Activated CD8-positive, alpha-beta memory T cell treated with anti-CD3 and anti-CD28 coated beads, Interleukin-2, amount 50 U/mL, for 4 hours (primary cell): ENCODE measurements around the gene ACO2.
"Not testable (repeated sequence)": the region's sequence is repeated elsewhere in the genome, so short reads cannot be mapped to it uniquely, and the experiment has no call there.

Experiments used
- DNase-seq: peaks from one replicate; pipeline ENCODE4 v3.0.0-alpha.2; 2020

ACO2 gene

GRCh38 chr22:41543854-41544670 lies 75.1 kb downstream of the ACO2 start, which contains the start of gene POLR3H:
TSS of gene POLR3H (minus strand) at chr22:41544470. CDS start at chr22:41544101, 369 bp downstream.
- DNase-seq, result peak; percentile 98

DNA sequence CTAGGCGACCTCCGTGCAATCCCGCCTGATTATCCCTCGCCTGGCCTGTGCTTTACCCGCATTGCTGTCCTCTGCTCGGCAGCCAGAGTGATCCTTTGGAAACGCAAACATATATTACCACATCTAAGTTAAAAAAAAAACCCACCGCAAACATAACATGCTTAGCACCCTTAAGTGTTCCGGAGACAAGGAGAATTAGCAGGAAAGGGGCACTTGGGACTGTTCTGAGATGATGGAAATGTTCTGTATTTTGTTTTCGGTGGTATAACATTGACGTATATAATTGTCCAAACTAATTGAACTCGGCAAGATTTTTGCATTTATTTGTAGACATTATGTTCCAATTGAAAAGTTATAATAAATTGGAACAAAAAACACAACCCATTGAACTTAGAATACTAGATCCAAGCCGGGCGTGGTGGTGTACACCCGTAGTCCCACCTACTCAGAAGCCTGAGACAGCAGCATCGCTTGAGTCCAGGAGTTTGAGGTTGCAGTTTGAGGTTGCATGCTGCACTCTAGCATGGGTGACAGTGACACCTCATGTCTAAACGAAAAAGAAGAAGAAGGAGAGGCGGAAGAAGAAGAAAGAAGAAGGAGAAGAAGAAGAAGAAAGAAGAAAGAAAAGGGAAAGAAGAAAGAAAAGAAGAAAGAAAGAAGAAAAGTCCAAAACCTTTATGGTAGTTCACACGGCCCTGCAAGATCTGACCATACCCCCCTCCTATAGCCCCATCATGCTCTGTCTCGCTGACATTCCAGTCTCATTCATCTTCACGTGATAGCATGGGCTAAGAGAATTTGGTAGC lies 76.0 kb downstream of the ACO2 start:
- no peak for DNase-seq

DNA sequence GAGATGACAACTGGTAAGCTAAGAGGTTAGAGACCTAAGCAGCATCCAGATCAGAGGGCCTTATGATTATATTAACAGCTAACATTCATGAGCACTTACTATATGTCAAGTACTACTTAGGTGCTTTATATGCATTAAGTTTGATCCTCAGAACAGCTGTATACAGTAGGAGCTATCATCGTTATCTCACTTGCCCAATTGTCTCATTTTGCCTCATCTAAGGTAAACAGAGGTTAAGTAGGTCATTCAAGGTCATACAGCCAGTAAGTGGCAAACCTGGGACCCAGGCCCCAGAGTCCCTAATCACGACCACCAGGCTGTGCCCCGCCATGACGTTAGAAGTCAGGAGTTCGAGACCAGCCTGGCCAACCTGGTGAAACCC lies 79.9 kb downstream of the ACO2 start:
- DNase-seq, result no peak

GRCh38 chr22:41550952-41551491 lies 82.1 kb downstream of the ACO2 start:
- DNase-seq, result no peak

DNA sequence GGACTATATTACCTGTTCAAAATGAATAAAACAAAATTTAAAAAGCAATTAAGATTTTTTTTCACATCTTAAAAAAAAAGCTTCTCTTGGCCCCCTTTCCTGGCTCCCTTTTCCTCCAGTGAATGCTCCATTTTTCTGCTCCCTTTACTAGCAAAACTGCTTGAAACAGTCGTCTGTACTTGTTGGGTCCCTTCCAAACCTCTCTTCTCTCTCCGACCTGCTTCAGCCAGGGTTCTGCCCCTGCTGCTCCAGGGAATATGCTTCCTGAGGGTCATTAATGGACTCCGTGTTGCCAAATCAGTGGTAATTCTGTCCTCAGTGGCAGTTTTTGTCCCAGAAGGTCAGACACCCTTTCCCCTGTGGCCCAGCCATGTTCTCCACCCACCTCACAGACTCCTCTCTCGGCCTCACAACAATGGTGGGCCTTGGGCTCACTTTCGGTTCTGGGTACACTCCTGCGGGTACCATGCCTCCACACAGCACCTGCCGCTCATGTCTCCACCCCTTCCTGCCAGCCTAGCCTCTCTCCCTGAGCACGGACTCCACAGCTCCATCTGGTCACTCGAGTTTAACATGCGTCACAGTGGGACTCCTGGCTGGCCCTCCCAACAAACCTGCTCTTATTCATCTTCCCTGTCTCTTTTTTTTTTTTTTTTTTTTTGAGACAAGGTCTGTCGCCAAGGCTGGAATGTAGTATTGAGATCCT lies 83.1 kb downstream of the ACO2 start:
- DNase-seq, result no peak

GRCh38 chr22:41555325-41555982 lies 86.5 kb downstream of the ACO2 start:
- DNase-seq, result no peak

- no peak for DNase-seq
These were observed 87.6 kb downstream of the ACO2 start for GRCh38 chr22:41556561-41556960.

- DNase-seq, result no peak
These were observed 88.7 kb downstream of the ACO2 start for GRCh38 chr22:41557401-41558240.

DNA sequence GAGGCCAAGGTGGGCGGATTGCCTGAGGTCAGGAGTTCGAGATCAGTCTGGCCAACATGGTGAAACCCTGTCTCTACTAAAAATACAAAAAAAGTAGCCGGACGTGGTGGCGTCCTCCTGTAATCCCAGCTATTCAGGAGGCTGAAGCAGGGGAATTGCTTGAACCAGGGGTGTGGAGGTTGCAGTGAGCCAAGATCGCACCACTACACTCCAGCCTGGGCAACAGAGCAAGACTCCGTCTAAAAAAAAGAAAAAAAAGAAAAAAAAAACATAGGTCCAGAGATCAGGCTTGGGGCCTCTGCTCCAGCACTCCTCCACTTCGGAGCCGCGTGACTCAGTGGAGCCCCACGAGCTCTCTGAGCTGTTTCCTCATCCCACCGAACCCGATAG lies 89.3 kb downstream of the ACO2 start:
- not testable (repeated sequence) for DNase-seq

- no peak for DNase-seq
These were observed 91.2 kb downstream of the ACO2 start for GRCh38 chr22:41560095-41560471.

DNA sequence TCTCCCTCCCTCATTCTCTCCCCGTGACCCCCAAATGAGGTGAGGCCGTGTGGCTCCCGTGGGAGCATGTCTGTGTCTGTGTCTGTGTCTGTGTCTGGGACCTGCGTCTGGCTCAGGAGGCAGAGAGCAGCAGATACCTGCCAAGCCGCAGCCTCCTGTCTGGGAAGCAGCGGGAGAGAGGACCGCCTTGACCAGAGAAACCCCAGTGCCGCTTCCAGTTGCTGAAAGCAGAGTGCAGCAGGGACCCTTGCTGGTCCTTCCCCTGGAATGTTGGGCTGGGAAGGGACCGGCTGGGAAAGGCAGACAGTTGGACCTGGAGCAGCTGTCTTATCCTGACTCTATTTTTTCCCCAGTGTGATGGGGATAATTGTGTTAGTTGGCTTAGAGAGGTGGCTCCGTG lies 92.4 kb downstream of the ACO2 start:
- no peak for DNase-seq

DNA sequence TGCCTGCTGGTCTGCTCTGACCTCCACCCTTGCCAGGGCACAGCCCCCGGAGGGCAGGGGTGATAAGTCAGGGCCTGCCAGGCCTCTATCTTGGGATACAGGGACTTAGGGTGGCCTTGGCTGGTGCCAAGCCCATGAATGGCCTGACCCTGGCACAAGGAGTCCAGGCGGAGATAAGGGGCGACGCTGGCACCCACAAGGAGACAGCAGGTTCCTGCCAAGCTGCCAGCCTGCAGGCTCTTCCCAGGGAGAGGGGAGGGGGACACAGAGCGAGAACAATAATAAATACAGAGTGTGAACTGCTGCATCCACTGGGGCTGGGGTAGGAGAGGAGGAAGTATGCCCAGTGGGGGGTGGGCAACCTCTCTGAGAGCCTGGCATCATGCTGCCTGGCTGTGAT lies 92.9 kb downstream of the ACO2 start:
- no peak for DNase-seq

- no peak for DNase-seq
These were observed 93.5 kb downstream of the ACO2 start for GRCh38 chr22:41562461-41562860.

DNA sequence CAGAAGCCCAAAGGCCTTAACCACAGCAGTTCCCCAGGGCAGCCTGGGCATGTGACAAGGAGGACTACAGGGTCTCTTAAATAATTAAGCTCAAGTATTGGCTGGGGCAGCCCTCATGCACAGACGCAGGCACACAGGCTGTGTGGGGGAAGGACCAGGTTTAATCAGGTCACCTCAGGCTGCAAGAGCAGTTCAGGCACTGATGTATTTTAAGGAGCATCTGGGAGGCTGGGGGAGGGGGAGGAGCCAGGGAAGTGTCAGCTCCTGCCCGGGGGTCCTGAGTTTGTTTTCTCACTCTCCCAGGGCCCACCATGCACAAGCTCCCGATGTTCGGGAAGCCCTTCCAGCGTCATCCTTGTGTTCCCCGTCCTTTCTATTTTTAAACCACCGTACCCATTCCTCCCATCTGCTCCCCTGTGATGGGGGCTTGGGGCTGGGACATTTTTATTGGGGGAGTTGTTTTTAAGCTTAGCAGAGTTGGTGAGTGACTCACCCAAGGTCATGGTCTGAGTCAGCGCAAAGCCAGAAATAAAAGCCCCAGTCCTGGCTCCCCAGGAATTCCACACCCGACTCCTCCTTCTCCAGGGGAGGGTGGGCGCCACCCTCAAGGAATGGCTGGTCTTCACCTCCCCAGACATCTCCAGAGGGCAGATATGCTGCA lies 94.3 kb downstream of the ACO2 start:
- DNase-seq, result no peak

DNA sequence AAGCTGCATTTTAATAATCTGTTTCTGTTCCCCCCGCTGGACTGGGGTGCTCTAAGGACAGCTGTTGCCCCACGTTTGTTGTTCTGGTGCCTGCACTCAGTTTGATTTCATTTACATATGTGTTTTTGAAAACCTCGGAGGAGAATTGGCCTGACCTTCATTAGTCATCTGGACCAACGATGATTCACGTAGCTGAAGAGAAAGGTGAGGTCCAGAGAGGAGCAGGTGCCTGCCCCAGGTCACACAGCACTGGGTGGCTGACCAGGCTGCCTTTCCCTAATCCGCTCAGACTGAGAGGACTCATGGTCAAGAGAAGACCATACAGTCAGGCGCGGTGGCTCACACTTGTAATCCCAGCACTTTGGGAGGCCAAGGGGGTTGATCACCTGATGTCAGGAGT lies 95.6 kb downstream of the ACO2 start:
- no peak for DNase-seq

DNA sequence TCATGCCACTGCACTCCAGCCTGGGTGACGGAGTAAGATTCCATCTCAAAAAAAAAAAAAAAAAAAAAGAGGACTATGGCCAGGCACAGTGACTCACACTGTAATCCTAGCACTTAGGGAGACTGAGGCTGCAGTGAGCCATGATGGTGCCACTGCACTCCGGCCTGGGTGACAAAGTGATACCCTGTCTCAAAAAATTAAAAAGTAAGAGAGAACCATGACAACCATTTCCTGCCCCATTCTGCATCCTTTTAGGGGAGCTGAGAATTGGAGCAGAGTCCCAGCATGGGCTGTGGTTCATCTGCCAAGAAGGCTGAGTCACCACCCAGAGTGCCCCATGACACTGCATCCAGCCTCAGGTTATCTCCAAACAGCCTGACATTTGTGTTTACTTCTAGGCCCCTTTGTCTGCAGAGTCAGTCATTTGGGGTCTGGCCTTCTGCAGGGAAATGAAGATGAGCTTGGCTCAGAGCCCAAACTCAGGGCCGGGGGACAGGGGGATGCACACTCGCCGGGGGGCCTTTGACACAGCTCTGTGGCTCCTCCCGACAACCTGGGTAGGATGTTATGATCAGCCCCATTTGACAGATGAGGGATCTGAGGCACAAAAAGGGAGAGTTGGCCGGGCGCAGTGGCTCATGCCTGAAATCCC lies 96.6 kb downstream of the ACO2 start:
- no peak for DNase-seq

GRCh38 chr22:41567512-41567768 lies 98.5 kb downstream of the ACO2 start:
- no peak for DNase-seq

DNA sequence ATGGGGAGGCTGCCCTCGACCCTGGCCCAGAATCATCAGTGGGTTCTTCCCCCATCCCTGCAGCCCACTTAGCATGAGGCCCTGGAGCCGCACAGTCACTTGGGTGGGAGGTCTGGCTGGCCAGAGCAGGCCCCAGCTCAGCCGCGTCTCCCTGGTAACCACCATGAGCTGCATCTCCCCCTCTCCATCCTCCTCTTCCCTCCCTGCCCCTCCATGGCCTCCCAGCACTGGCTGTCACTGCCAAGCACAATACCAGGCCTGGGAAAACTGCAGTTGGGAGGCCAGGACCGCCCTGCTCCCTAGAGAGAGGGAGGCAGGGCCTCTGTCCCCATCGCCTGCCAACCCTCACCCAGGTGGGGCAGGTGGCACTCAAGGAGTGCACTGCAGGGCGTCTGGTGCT lies 99.9 kb downstream of the ACO2 start:
- DNase-seq, result no peak

DNA sequence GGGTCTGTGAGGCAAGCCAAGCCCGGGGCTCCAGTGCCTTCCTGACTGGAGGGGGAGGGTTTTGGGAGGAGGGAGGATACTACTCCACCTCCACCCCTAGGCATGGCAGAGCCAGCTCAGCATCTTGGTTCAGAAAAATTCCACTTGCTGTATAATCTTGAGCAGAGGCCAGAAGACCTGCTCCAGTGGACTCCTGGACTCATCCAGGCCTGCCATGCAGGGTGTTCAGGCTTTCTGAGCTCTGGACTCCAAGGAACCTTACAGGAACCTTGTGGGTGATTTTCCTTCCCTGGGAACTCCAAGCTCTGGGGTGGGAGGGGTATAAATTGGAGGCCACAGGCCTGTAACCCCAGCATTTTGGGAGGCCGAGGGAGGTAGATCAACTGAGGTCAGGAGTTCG lies 101.3 kb downstream of the ACO2 start:
- DNase-seq, result no peak

GRCh38 chr22:41571786-41572185 lies 102.9 kb downstream of the ACO2 start:
- DNase-seq, result no peak

DNA sequence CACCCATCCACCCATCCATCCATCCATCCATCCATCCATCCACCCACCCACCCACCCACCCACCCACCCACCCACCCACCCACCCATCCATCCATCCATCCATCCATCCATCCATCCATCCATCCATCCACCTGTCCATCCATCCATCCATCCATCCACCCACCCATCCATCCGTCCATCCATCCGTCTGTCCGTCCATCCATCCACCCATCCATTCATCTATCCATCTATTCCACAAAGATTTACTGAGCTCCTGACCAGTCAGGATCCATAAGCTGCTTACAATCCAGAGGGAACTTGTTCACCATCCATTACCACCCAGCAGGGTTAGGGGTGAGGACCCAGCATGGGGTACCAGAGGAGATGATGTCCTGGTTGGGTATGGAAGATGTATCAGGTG lies 103.4 kb downstream of the ACO2 start:
- DNase-seq, result not testable (repeated sequence)
